Osteoblast (primary cell): Measurements from ENCODE around the gene ZBED5. TPM values are rescaled to one million over a fixed set of nuclear protein-coding genes. Genes with fewer than 3 reads are reported as not detected.

Source experiments
- DNase-seq: peaks from one replicate; pipeline ENCODE4 v3.0.0; 2011; ENCODE audit warnings: low spot score, mixed read lengths; ENCODE audit not compliant: insufficient read length; ENCODE audit errors: missing footprints
- H2AFZ ChIP-seq: 2 replicates; pipeline ENCODE4 v1.6.0; 2011; ENCODE audit warnings: mild to moderate bottlenecking, low read length
- H3K27ac ChIP-seq: 2 replicates; pipeline ENCODE4 v1.5.1; 2011; ENCODE audit warnings: mild to moderate bottlenecking, low read depth, low read length, moderate library complexity
- H3K27me3 ChIP-seq: 2 replicates; pipeline ENCODE4 v1.6.0; 2012; ENCODE audit warnings: mild to moderate bottlenecking, control low read depth, inconsistent platforms, low read length, moderate library complexity; ENCODE audit not compliant: insufficient read depth
- H3K36me3 ChIP-seq: 2 replicates; pipeline ENCODE4 v1.5.1; 2011; ENCODE audit warnings: mild to moderate bottlenecking, low read length, control low read depth, moderate library complexity; ENCODE audit not compliant: insufficient read depth
- H3K4me1 ChIP-seq: 2 replicates; pipeline ENCODE4 v1.5.1; 2011; ENCODE audit warnings: mild to moderate bottlenecking, low read length, control low read depth, moderate library complexity; ENCODE audit not compliant: insufficient read depth
- H3K4me2 ChIP-seq: 2 replicates; pipeline ENCODE4 v1.6.0; 2011; ENCODE audit warnings: mild to moderate bottlenecking, low read length; ENCODE audit not compliant: insufficient read depth
- H3K4me3 ChIP-seq: fragments of 200-600 bp; sonication (generic); 3 replicates; pipeline ENCODE4 v1.5.1; 2012; ENCODE audit warnings: mild to moderate bottlenecking, low read length, inconsistent platforms; ENCODE audit not compliant: insufficient read depth
- H3K79me2 ChIP-seq: 2 replicates; pipeline ENCODE4 v1.6.0; 2012; ENCODE audit warnings: mild to moderate bottlenecking, low read length, control low read depth, inconsistent platforms; ENCODE audit not compliant: insufficient read depth
- H3K9me3 ChIP-seq: 2 replicates; pipeline ENCODE4 v1.5.1; 2011; ENCODE audit warnings: low read depth, low read length, control low read depth
- H4K20me1 ChIP-seq: 2 replicates; pipeline ENCODE4 v1.6.0; 2012; ENCODE audit warnings: mild to moderate bottlenecking, low read length, control low read depth; ENCODE audit not compliant: insufficient read depth
- CTCF ChIP-seq: IDR thresholded peaks from 2 replicates; pipeline ENCODE4 v1.5.1; 2011; ENCODE audit warnings: mild to moderate bottlenecking, low read depth, low read length, moderate library complexity; ENCODE audit errors: extremely low read depth
- total RNA-seq: library from RNA; depleted of rRNA; stranded (reverse); fragments of >200 nt; gene quantifications from 2 replicates; pipeline ENCODE4 v1.2.3, GENCODE V29; 2012

The ZBED5 gene
- total RNA-seq, 1 donor: 29.7 TPM

- DNase-seq: peak; percentile 69
These were observed 39.3 kb downstream of the ZBED5 start for GRCh38 chr11:10818594-10818993.

GRCh38 chr11:10813945-10814344 is 43.9 kb downstream of the ZBED5 start:
- TF ChIP-seq CTCF: no peak
- H3K9me3 ChIP-seq: no peaks in the 10 kb centered on the region
- no peaks in the 10 kb centered on the region for H3K36me3 ChIP-seq
- no peak overlapping the region for H3K27ac ChIP-seq
- peaks cover 16% of the 10 kb centered on the region for H3K4me1 ChIP-seq
- H2AFZ ChIP-seq: no peak overlapping the region
- H4K20me1 ChIP-seq: no peaks in the 10 kb centered on the region
- H3K4me2 ChIP-seq: no peak overlapping the region
- no peaks in the 10 kb centered on the region for H3K27me3 ChIP-seq
- DNase-seq: no peak
- no peak overlapping the region for H3K4me3 ChIP-seq
- no peaks in the 10 kb centered on the region for H3K79me2 ChIP-seq

More at GRCh38 chr11:10818594-10818993, 39.3 kb downstream of the ZBED5 start:
- peak overlapping the region; percentile 6 for H3K4me2 ChIP-seq
- peak overlapping the region; percentile 40 for H3K27ac ChIP-seq
- H4K20me1 ChIP-seq: no peaks in the 10 kb centered on the region
- no peak overlapping the region for H3K4me3 ChIP-seq
- H3K4me1 ChIP-seq: peaks cover 8% of the 10 kb centered on the region
- H3K36me3 ChIP-seq: no peaks in the 10 kb centered on the region
- H3K9me3 ChIP-seq: no peaks in the 10 kb centered on the region
- H2AFZ ChIP-seq: no peak overlapping the region
- TF ChIP-seq CTCF: no peak
- no peaks in the 10 kb centered on the region for H3K79me2 ChIP-seq
- no peaks in the 10 kb centered on the region for H3K27me3 ChIP-seq

- H3K4me2 ChIP-seq: peak overlapping the region; percentile 87
- peak overlapping the region; percentile 91 for H3K27ac ChIP-seq
- H4K20me1 ChIP-seq: peaks cover 36% of the 10 kb centered on the region
- peaks cover 29% of the 10 kb centered on the region for H3K36me3 ChIP-seq
- H3K27me3 ChIP-seq: no peaks in the 10 kb centered on the region
- TF ChIP-seq CTCF: no peak
- H2AFZ ChIP-seq: peak overlapping the region; percentile 80
- peak overlapping the region; percentile 91 for H3K4me3 ChIP-seq
- peaks cover 30% of the 10 kb centered on the region for H3K4me1 ChIP-seq
- no peaks in the 10 kb centered on the region for H3K9me3 ChIP-seq
- peak; percentile 84 for DNase-seq
- peaks cover 39% of the 10 kb centered on the region for H3K79me2 ChIP-seq
These were observed 48.3 kb downstream of the ZBED5 start for GRCh38 chr11:10809373-10810160.

GRCh38 chr11:10808553-10809372 is 49.1 kb downstream of the ZBED5 start, which contains the start of gene EIF4G2:
Gene EIF4G2 (minus strand): TSS chr11:10808926.
- H3K4me3 ChIP-seq: peak within 1 kb of the TSS; percentile 91
- TF ChIP-seq CTCF: no peak
- peaks cover 37% of the 10 kb centered on the region for H3K36me3 ChIP-seq
- peak within 1 kb of the TSS; percentile 91 for H3K27ac ChIP-seq
- H3K9me3 ChIP-seq: no peaks in the 10 kb centered on the region
- H3K4me1 ChIP-seq: peaks cover 30% of the 10 kb centered on the region
- peaks cover 46% of the 10 kb centered on the region for H3K79me2 ChIP-seq
- H3K4me2 ChIP-seq: peak within 1 kb of the TSS; percentile 94
- no peaks in the 10 kb centered on the region for H3K27me3 ChIP-seq
- H4K20me1 ChIP-seq: peaks cover 40% of the 10 kb centered on the region
- DNase-seq: peak; percentile 98
- H2AFZ ChIP-seq: peak within 1 kb of the TSS; percentile 80
